HG03045 (cell line): ENCODE results near the gene ABCA13.
A peak's percentile ranks its signal among the peaks of the same experiment; 100 is the strongest.

Source experiments
- ATAC-seq: cut with Tn5 transposase; IDR thresholded peaks from one replicate; pipeline ENCODE4 v1.9.1; 2021; ENCODE audit warnings: mild to moderate bottlenecking, moderate library complexity; ENCODE audit not compliant: unreplicated experiment

ABCA13 gene

DNA sequence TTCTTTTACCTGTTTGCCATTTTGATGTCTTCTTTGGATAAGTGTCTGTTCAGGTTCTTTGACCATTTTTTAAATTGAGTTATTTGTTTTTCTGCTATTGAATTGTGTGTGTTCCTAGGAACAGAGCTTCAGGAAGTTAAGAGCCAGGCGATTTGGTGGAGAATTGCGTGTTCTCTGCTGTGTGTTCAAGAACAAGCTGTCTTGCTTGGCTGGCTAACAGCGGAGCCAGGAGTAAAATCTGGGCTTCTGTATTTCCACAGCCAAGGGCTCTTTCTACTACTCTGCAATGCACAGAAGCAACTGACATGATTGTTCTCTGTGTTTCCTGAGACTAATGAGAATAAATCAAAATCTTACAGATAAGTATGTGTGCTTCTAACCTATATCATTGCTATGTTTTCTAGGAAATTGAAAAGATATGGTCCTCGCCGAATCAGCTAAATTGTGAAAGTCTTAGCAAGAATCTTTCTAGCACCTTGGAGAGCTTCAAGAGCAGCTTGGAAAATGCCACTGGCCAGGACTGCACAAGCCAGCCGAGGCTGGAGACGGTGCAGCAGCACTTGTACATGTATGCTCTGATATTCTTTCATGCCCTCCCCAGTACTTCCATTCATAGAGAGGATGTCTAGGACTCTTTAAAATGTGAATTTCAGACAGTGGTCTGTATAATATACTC lies 124.2 kb downstream of the ABCA13 start:
- ATAC-seq = no peak

DNA sequence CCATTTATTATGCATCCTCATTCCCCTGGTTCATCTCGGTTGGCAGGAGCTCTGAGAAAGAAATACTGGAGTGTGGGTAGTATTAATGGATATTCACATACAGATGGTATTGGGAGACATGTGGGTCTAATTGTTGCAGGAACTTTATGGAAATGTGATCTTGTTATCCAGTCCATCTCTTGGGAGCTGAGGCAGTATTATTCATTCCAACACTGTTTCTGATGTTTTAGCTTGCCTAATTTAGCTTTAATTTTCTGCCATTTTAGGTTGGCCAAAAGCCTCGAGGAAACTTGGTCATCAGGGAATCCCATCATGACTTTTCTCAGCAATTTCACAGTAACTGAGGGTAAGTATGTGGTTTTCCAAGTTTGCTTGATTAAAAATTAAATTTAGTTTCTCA lies 125.7 kb downstream of the ABCA13 start:
- ATAC-seq = no peak

DNA sequence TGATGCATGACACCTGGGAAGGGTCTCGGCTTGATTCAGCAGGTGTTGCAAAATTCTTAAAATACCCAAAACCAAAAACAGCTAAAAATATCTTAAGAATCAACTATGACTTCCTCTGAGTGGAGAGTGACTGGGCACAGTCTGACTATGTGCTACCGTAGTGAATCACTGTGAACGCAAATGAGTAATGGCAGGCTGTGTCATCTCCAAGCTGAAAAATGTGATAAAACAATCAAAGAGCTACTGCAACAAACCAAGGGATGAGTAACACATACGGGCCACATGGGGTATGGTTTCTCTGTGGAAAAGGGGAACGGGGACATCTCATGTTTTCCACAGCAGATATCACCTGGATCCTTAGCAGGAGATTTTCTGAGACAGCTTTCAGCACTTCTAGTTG lies 127.5 kb downstream of the ABCA13 start:
- ATAC-seq = no peak

DNA sequence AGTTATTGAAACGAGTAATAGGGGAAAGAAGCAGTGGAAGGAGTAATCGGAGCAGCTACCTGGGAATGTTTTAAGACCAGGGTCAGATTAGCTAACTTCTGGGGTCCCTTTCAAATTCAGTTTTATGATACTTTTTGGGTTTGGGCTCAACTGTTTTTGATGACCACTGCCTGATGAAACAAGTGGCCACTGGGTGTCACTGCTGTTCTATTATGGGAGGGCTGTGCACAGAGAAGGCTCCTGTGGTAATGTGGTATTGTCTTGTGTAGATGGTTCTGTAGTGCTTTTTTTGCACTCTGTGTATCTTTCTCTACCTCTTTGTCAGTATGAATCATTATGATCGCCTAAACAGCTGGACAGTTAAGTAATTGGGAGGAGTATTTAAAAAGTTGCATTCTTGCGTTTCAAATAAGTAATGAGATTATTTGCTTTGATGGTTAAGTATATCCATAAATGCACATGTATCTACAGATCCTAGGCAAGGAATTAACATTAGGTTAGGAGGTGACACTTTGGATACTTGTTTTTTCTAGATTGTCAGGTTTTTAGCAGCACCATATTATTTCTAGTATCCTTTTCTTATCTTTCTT lies 128.4 kb downstream of the ABCA13 start:
- peak; percentile 71 for ATAC-seq

DNA sequence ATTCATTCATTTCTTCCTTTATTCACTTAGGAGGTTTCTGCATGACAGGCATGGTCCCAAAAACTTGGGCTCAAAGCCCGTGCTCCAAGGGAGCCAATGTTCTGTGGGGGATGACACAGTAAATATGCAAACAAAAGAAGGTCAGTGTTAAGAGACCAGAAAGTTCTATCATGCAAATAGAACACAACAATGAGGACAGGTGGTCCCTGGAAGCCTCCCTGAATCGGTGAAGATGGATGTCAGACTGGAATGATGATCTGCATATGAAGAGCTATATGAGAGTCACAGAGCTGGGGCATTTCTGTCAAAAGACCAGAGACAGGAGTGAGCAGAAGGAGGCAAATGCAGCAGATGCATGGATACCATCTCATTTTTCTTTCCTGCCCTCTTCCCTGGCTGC lies 129.0 kb downstream of the ABCA13 start:
- no peak for ATAC-seq

DNA sequence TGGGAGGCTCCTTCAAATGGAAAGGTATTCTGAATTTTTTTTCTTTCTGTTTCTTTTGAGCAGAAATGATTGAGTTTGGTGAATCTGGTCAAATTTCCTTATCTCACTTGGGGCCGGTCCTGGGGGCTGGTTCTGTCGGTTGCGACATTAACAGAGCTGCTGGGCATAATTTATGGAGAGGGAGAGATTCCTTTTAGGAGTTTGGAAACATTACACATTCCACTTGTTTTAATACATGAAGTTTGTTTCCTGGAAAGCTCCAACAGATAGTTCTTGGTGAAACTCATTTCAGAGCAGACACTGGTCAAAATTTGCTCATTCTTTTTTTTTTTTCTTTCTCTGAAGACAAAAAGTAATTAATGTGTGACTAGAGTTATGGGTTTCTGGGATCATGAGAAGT lies 129.9 kb downstream of the ABCA13 start:
- ATAC-seq = no peak

DNA sequence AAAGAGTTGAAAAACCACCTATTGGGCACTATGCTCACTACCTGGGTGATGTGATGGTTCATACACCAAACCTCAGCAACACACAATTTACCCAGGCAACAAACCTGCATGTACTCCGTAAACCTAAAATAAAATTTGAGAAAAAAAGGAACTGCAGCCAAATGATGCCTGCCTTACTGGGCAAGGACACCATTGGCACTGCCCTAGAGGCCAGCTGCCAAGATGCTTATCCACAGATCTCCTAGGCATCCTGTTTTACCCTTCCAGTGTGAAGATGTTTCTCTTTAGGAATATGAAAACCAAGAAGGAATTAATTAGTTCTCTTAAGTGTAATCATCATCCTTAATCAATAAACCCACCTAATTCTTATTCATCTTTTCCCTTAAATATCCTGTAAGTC lies 133.4 kb downstream of the ABCA13 start:
- ATAC-seq = no peak

DNA sequence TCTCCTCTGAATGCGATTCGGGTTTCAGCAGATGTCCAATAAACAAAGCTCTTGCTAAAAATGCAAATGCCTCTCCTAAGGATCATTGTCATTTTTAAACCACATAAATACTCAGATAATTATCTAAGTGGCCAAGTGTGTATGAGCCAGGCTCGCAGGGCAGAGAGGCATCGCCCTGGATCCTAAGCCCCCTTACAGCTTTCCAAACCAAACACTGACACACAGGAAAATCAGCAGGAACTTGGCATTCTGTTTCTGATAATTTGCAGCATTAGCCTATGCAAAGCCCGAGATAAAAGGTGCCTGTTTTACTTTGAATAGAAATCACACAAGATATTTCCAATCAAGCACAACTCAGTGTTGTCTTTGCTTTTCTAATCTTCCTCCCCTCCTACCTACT lies 134.4 kb downstream of the ABCA13 start:
- ATAC-seq = no peak

DNA sequence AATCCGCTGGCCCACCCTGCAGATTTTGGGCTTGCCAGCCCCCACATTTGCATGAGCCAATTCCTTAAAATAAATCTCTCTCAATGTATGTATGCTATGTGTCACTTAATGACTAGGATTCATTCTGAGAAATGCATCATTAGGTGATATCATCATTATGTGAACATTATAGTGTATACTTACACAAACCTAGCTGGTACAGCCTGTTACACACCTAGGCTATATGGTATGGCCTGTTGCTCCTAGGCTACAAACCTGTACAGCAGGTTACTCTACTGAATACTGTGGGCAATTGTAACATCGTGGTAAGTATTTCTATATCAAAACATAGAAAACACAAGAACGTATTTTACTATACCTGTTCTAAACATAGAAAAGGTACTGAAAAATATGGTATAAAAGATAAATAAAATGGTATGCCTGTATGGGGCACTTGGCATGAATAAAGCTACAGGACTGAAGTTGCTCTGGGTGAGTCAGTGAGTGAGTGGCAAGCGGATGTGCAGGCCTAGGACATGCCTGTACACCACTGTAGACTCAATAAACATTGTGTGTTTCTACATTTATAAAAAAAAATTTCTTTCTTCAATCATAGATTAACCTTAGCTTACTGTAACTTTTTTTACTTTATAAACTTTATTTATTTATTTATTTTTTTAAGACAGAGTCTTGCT lies 135.9 kb downstream of the ABCA13 start:
- ATAC-seq = no peak

DNA sequence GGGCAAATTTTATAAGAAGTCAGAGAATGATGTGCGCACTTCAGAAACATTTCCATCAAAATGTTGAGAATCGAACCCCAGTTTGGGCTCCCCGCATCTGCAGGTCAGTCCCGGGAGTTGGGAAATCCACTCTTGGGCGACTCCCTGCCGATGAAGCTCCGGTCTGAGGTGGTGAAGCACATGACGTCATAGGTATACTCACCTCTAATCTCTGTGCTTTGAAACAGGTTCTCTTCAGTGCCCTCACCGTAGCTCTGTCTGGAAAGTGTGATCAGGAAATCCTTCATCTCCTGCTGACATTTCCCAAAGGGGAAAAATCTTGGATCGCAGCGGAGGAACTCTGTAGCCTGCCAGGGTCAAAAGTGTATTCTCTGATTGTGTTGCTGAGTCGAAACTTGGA lies 138.5 kb downstream of the ABCA13 start:
- no peak for ATAC-seq

DNA sequence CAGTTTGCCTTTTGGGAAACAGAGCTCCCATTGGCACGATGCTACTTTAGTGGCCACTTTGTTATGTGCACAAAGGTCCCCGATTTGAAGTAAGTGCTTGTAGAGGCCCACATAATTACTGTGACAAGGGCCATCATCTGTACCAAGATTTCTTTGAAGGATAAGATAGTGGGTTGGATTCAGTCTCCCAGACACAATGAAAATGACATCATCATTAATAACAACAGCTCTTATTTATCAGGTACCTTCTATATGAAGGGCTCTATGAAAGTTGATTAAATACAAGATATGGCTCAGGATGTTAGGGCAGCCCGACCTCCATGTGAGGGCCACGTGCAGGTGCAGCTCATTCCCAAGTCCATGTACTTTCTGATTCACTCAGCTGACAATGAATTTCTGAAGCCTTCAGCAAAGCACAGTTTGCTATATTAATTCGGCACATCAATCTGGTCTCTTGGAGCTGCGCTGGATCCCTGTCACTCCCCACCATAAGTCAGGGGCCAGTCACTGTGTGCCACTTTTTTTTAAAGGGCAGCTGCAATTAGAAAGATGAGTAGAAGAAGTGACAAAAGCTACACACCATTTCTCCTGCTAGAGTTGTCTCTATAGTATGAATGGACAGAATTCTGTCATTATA lies 140.3 kb downstream of the ABCA13 start:
- no peak for ATAC-seq

DNA sequence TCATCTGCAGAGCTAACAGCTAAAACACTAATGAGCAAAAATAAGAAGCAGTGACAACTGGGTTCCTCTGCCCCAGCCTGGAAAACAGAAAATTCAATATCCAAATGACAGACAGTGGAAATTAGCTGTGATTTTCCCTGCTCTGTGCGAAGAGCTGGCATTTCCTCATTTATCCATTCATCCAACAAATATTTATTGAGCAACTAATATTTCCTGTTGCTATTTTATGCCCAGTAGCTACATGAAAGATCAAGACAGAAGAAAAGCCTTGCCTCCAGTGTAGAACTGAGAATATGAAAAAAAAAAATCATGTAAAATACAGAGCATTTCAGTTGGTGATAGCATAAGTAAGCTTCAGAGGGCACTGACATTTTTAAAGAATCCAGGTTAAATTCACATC lies 140.9 kb downstream of the ABCA13 start:
- ATAC-seq = no peak

DNA sequence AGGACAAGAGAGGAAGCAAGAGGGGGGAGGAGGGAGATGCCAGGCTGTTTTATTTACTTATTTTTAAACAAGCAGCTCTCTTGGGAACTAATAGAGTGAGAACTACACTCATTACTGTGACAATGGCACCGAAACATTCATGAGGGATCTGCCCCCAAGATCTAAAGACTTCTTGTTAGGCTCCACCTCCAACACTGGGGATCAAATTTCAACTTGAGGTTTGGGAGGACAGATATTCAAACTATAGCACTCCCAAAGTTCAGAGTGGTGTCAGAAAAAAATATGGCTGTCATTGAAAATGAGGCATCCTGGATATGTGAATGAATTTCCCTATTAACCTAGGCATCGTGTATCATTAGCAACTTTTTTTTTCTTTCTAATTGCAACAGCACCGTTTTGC lies 145.5 kb downstream of the ABCA13 start:
- ATAC-seq = no peak

DNA sequence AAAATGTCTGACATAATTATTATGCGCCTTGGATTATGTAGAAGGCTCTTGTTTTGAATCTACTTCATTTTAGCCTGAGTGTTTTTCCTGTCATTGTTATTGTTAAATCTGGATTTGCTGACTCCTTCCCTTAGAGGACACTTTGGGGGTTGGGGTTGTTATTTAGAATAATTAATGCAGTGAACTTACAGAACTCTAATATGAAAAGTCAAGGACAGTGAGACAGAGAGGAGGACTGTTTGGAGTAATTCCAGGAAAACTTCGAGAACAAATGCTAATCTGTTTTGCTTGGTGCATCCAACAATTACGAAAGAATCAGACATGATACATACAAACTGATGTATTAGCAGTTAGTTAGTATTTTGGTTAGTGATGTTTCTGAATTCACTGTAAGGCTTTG lies 146.1 kb downstream of the ABCA13 start:
- ATAC-seq = no peak

DNA sequence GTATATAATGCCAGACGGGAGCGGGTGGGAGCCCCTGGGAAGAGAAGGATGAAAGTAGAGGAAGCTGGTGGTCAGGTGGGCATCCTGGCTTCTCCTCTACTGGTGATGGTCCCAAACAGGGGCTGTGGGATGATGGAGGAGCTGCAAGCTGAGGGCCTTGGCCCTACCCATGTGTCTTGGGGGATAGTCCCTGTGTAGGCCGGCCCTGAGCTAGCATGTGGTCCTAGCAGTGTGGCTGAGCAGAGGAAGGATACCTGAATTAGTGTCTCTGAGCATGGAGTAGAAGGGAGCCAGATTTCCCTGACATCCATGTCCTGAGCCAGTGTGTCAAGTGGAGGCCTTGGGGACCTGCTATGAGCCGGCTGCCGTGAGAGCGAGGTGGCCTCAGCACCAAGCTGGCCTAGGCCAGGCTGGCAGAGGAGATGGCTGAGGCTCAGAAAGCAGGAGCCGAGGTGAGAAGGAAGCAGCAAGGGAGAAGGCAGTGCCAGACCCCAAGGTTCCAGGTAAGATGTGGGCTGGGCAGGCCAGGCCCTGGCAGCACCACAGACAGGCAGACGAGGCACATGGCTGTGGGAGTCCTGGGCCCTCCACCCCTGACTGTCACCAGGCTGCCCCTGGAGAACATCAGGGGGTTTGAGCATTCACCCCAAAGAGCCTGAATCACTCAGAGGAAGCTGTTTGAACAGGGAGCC lies 150.2 kb downstream of the ABCA13 start:
- ATAC-seq = no peak

DNA sequence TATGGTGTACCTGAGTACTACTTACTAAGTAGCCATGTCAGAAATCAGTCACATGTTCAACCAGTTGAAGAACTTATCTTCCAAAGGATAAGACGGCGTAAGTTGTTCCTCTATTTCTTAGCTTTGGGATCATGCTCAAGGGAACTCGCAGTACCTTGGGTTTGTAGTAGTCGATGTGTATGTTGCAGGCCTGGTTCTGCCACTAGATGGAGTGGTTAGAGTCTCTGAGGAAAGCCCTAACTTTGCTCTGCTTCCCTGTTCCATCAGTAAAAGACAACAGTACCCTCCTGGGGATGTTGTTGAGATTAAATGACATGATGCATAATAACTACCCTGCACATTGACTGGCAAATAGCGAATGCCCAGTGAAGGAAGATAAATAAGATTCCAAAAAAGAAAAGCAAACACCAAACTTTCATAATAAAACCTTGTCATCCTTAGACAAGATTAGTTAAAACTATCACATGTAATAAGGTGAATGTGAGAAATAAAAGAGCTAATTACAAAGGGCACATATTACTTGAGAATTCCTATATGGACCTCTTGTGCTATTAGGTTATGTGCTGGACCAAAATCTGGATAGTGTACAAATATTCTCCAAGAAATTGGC lies 165.9 kb downstream of the ABCA13 start:
- ATAC-seq = no peak

DNA sequence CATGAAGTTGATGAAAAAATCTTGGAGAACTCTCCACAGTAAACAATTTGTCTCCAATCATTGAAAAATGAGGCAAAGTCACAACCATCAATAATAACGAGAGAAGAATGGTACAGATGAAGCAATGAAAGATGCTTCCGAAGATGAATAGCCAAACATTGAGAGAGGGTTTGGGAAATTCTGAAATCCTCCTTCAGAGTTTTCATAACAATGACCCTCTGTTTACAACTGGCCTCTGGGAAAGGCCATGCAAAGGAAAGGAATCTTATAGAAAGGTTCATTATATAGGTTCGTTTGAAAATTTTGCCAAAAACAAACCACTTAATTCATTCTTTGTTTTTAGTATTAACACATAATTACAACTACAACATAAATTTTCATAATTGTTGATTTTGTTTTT lies 166.5 kb downstream of the ABCA13 start:
- no peak for ATAC-seq

DNA sequence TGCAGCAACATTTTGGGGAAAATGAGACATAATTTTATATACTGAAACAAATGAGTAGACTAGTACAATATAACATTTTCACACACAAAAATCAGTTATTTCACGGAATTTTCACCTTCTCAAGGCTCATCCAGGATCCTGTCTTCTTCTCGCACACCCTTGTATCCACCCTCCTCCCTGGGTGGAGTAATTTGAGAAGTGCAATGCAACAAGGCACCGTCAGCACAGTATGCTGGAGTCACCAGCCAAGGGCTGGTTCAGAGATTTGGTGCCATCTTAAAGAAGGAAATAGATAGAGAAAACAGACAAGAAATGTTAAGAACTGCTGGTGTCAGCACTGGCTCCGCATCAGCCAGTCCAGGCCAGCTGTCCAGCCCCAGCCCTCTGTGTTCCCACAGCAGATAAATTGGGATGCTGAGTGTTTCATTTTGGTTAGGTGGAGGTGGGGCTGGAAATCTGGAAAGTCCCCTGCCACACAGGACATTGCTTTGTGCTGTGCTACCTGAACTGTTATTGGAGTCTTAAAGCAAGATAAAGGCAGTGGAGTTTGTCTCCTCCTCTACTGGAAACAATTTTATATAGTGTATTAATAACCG lies 176.1 kb downstream of the ABCA13 start:
- ATAC-seq = no peak

DNA sequence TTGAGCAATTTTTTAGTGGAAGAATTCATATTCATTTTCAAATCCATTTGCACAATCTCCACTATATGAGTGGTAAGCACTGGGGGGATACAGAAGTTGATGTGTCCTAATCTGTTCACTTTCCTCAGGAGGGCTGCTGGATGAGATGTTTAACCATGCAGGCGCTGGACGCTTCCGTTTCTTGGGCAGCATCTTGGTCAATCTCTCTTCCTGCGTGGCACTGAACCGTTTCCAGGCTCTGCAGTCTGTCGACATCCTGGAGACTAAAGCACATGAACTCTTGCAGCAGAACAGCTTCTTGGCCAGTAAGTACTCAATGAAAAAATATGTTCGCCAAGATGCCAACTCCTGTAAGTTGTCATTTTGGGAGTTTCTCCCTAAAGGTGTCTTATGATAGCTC lies 179.3 kb downstream of the ABCA13 start:
- no peak for ATAC-seq

DNA sequence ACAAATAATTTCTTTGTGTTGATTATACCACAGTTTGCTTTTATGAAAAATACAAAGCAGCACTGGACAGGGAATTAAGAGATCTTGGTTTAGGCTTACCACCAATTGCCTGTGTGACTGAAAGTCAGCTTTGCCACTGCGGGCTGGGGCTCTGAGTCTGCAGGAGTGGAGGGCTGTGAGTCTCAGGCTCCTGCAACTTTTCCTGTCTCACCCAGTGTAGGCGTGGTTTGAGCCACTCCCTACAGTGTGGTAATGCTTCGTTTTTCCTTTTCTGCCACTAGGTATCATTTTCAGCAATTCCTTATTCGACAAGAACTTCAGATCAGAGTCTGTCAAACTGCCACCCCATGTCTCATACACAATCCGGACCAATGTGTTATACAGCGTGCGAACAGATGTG lies 180.6 kb downstream of the ABCA13 start:
- no peak for ATAC-seq

DNA sequence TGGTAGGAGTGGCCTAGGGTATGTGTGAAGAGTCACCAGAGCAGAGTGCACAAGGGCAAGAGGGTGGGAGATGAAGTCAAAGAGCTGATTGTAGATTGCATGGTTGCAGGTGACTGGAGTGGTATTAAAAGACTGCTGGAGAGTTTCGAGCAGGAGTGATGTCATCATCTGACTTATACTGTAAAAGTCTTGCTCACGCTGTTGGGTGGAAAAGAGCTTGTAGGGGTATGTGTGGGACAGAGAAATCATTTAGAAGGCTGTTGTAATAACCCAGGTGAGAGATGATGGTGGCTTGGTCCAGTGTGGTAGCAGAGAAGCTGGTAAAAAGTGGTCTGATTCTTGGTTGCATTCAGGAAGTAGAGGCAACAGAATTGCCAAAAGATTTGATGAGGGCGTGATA lies 184.1 kb downstream of the ABCA13 start:
- ATAC-seq = no peak
